Endodermal cell (in vitro differentiated cells): Measurements from ENCODE around the gene ABCA2. TPM values are rescaled to one million over a fixed set of nuclear protein-coding genes. Genes with fewer than 3 reads are reported as not detected.

Source experiments
- DNase-seq: peaks from one replicate; pipeline ENCODE4 v3.0.0-alpha.2; 2017
- H3K27ac ChIP-seq: 2 replicates; pipeline ENCODE4 v1.5.1; 2013; ENCODE audit warnings: mild to moderate bottlenecking, low read depth, low read length, moderate library complexity
- H3K27me3 ChIP-seq: 2 replicates; pipeline ENCODE4 v1.6.1; 2013; ENCODE audit warnings: mild to moderate bottlenecking, low read length, moderate library complexity; ENCODE audit not compliant: insufficient read depth, control insufficient read depth, poor library complexity, severe bottlenecking
- H3K36me3 ChIP-seq: 2 replicates; pipeline ENCODE4 v1.7.0; 2013; ENCODE audit warnings: mild to moderate bottlenecking, low read length, moderate library complexity; ENCODE audit not compliant: control insufficient read depth, insufficient read depth
- H3K4me1 ChIP-seq: one replicate; pipeline ENCODE4 v1.7.0; 2013; ENCODE audit warnings: low read length; ENCODE audit not compliant: control insufficient read depth, insufficient read depth
- H3K4me3 ChIP-seq: 2 replicates; pipeline ENCODE4 v1.5.1; 2013; ENCODE audit warnings: mild to moderate bottlenecking, low read length, moderate library complexity
- H3K9ac ChIP-seq: 2 replicates; pipeline ENCODE4 v1.6.1; 2013; ENCODE audit warnings: mild to moderate bottlenecking, low read length, moderate library complexity; ENCODE audit not compliant: poor library complexity, severe bottlenecking; ENCODE audit errors: extremely low read depth
- H3K9me3 ChIP-seq: 2 replicates; pipeline ENCODE4 v1.6.1; 2013; ENCODE audit warnings: mild to moderate bottlenecking, low read length, moderate library complexity; ENCODE audit not compliant: control insufficient read depth
- H3K27ac Mint-ChIP-seq: 2 replicates; pipeline ENCODE4 v1.8.0; 2020; ENCODE audit warnings: mixed read lengths
- H3K27me3 Mint-ChIP-seq: 2 replicates; pipeline ENCODE4 v1.8.0; 2021; ENCODE audit warnings: mild to moderate bottlenecking, mixed read lengths; ENCODE audit not compliant: insufficient read depth
- H3K36me3 Mint-ChIP-seq: 2 replicates; pipeline ENCODE4 v1.8.0; 2020; ENCODE audit warnings: low read depth, mixed read lengths
- H3K4me1 Mint-ChIP-seq: 2 replicates; pipeline ENCODE4 v1.8.0; 2020; ENCODE audit warnings: mixed read lengths
- H3K4me3 Mint-ChIP-seq: 2 replicates; pipeline ENCODE4 v1.8.0; 2020; ENCODE audit warnings: mild to moderate bottlenecking, moderate library complexity, mixed read lengths
- H3K9me3 Mint-ChIP-seq: 2 replicates; pipeline ENCODE4 v1.8.0; 2020; ENCODE audit warnings: mild to moderate bottlenecking, mixed read lengths
- CTCF ChIP-seq: fragments of 200-600 bp; sonication (generic); conservative IDR thresholded peaks from 2 replicates; pipeline ENCODE4 v1.5.0; 2021; ENCODE audit warnings: antibody characterized with exemption, mild to moderate bottlenecking
- whole genome bisulfite sequencing, 2 experiments: methylation state at CpG; one replicate each; pipeline versions ENCODE4 v1.1.5 to v1.1.7; 2013; ENCODE audit warnings: missing lambda C conversion rate in 2 of 2, mixed read lengths in 1 of 2; ENCODE audit not compliant: insufficient coverage in 1 of 2, insufficient read length in 1 of 2; 5-methylcytosine and 5-hydroxymethylcytosine counted together
- total RNA-seq, 2 donors: library from RNA; stranded (reverse); fragmentation: NEBNext Ultra II Directional in 1 of 2; extraction: Animal tissue kit (Norgen Biotek cat#: 25700) in 1 of 2; gene quantifications; 2 replicates in 1 of 2; 3 replicates in 1 of 2; pipeline ENCODE4 v1.2.1, GENCODE V29; 2021

The ABCA2 gene
- total RNA-seq, 2 donors from 2014 or later, result 21.5 to 30.0 TPM

GRCh38 chr9:137026384-137026783 lies 1.7 kb downstream of the ABCA2 start:
- Mint-ChIP-seq H3K4me3 (no peak overlapping the region), H3K36me3 (no peaks in the 10 kb centered on the region), H3K27ac (no peak overlapping the region), H3K27me3 (peaks cover 12% of the 10 kb centered on the region), H3K4me1 (no peaks in the 10 kb centered on the region), H3K9me3 (no peaks in the 10 kb centered on the region)
- no peak for DNase-seq
- 89 to 94% methylated on average over 2 of the region's 2 CpGs for WGBS, 2 experiments
- Histone ChIP-seq H3K4me1 (no peaks in the 10 kb centered on the region), H3K36me3 (no peaks in the 10 kb centered on the region), H3K4me3 (no peak overlapping the region), H3K27ac (no peak overlapping the region), H3K9ac (no peak overlapping the region), H3K27me3 (peaks cover 17% of the 10 kb centered on the region), H3K9me3 (no peaks in the 10 kb centered on the region)
- TF ChIP-seq CTCF, result no peak

GRCh38 chr9:137025517-137025966 lies 2.5 kb downstream of the ABCA2 start:
- Mint-ChIP-seq H3K9me3 (no peaks in the 10 kb centered on the region), H3K36me3 (no peaks in the 10 kb centered on the region), H3K27me3 (peaks cover 12% of the 10 kb centered on the region), H3K27ac (no peak overlapping the region), H3K4me3 (no peak overlapping the region), H3K4me1 (no peaks in the 10 kb centered on the region)
- no peak for TF ChIP-seq CTCF
- no peak for DNase-seq
- peaks cover 17% of the 10 kb centered on the region for H3K27me3 ChIP-seq
- no peaks in the 10 kb centered on the region for H3K9me3 ChIP-seq
- H3K36me3 ChIP-seq, result no peaks in the 10 kb centered on the region
- H3K27ac ChIP-seq, result no peak overlapping the region
- 85 to 89% methylated on average over 11 to 21 of the region's 21 CpGs for WGBS, 2 experiments
- no peaks in the 10 kb centered on the region for H3K4me1 ChIP-seq
- no peak overlapping the region for H3K4me3 ChIP-seq
- no peak overlapping the region for H3K9ac ChIP-seq

- no peaks in the 10 kb centered on the region for H3K9me3 ChIP-seq
- no peaks in the 10 kb centered on the region for H3K4me1 Mint-ChIP-seq
- no peak overlapping the region for H3K9ac ChIP-seq
- H3K27ac Mint-ChIP-seq, result no peak overlapping the region
- H3K27me3 Mint-ChIP-seq, result peaks cover 6% of the 10 kb centered on the region
- no peak for TF ChIP-seq CTCF
- H3K4me1 ChIP-seq, result no peaks in the 10 kb centered on the region
- no peak overlapping the region for H3K27ac ChIP-seq
- H3K4me3 Mint-ChIP-seq, result no peak overlapping the region
- H3K36me3 ChIP-seq, result no peaks in the 10 kb centered on the region
- 87 to 88% methylated on average over 14 to 15 of the region's 15 CpGs for WGBS, 2 experiments
- no peak for DNase-seq
- H3K4me3 ChIP-seq, result no peak overlapping the region
- peaks cover 10% of the 10 kb centered on the region for H3K27me3 ChIP-seq
- no peaks in the 10 kb centered on the region for H3K36me3 Mint-ChIP-seq
- no peaks in the 10 kb centered on the region for H3K9me3 Mint-ChIP-seq
Observed at GRCh38 chr9:137023583-137023991, 4.5 kb downstream of the ABCA2 start.
